GM18868 (cell line): ENCODE data around the gene TRDN.

Experiments used
- ATAC-seq: cut with Tn5 transposase; IDR thresholded peaks from one replicate; pipeline ENCODE4 v1.9.1; 2021; ENCODE audit warnings: mild to moderate bottlenecking, moderate library complexity; ENCODE audit not compliant: unreplicated experiment

Gene TRDN

DNA sequence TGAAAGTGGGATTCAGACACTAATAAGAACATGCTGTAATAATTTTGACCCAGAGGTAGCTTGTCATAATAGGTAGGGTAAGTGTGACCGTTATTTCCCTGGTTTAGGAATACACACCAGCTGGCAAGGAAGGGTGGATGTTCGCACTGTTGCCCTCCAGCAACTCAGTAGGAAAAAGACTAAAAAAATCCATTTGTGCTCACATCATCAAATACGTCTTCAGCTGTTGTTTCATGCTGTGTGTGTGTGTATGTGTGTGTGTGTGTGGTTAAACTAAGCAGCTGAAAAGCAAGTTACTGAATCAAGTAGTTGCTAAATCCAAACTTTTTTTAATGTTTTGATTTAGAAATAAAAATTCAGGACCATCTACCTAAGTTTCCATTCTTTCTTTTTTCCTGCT is 218.7 kb downstream of the TRDN start:
- ATAC-seq, result no peak

- ATAC-seq, result no peak
These were observed 219.2 kb downstream of the TRDN start for GRCh38 chr6:123417535-123417934.

- ATAC-seq, result peak; percentile 87
These were observed 220.8 kb downstream of the TRDN start for GRCh38 chr6:123415844-123416468.

DNA sequence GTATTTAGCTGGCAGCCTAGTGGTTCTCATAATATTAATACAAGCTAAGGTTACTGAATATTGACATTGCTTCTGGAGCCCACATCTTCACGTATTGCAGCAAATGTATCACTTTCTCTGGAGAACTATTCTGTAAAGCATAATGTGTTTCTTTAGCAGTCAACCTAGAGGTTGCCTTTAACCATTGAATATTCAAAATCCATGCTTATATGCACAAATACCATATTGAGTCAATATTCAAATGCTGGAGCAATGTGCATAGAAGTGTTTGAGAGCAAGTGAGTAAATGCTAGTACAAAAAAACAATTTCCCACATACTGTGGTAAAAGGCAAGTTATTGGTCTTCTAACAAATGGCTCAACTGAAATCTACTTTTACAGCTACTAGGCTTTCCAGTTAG is 231.8 kb downstream of the TRDN start:
- no peak for ATAC-seq

DNA sequence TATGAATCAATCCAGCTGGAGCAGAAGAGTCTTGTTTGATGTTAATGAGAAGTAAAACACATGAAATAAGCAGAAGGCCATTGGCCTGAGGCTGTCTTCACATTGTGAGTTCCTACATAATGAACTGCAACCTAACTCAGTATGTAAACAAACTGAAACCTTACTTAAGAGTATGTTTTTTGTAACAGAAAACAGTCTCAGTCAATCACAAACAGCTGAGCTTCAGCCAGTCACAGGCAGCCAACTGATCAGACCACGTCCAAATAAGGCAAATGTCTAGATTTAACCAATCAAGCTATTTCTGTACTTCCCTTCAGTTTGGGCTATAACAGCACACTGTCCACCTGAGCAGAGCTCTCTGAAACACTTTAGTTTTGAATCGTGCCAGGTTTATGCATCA is 234.7 kb downstream of the TRDN start:
- peak; percentile 96 for ATAC-seq

GRCh38 chr6:123398072-123398471 is 238.7 kb downstream of the TRDN start:
- no peak for ATAC-seq

DNA sequence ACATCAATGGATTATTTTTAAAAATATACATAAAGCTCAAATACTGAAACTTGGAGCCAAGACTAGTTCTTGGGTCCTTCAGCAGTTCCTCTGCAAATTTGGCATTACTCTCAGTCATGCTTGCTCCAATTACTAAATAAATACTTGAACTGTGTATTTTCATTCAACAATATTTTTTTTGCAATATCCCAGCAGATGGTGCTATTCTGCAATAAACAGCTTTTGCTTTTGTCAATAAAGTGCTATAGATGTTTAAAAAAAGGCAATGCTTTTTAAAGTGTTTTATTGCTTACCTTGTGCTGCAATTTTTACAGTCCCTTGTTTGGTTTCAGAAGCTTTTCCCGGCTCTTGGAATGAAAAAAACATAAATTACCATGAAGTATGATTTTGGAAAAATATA is 243.4 kb downstream of the TRDN start:
- ATAC-seq, result no peak

GRCh38 chr6:123383718-123384117 is 253.0 kb downstream of the TRDN start:
- no peak for ATAC-seq

GRCh38 chr6:123380257-123380656 is 256.5 kb downstream of the TRDN start:
- peak; percentile 94 for ATAC-seq

DNA sequence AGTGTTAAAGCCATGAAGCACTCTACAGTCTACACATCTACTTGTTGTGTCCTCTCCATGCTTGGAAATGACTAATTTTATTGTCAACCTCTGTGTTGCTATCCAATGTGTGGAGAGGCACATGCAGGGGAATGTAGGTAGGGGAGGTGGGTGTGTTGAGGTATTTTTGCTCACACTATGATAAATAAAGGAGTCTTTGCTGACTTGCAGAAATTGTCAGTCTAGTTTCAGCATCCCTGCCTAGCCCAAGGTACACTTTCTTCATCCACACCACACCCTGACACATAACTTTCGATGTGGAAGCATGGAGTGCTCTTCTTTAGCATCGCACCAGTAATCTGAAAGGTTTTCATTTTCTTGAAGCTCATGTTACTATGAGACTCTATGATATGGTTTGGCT is 264.0 kb downstream of the TRDN start:
- no peak for ATAC-seq

DNA sequence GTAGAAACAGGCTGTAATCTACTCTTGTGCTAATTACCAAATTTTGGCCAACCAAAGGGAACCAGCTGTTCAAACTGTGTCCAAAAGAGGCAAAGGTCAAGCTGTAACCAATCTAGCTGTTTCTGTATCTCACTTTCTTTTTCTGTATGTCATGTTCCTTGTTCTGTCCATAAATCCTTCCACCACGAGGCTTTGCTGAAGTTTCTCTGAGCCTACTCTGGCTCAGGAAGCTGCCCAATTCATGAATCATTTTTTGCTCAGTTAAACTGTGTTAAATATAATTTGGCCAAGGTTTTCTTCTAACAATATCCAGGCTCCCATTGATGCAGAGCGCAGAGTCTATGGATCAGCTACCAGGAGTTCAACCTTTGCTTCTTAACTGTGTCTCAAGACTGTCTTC is 272.8 kb downstream of the TRDN start:
- ATAC-seq, result no peak

DNA sequence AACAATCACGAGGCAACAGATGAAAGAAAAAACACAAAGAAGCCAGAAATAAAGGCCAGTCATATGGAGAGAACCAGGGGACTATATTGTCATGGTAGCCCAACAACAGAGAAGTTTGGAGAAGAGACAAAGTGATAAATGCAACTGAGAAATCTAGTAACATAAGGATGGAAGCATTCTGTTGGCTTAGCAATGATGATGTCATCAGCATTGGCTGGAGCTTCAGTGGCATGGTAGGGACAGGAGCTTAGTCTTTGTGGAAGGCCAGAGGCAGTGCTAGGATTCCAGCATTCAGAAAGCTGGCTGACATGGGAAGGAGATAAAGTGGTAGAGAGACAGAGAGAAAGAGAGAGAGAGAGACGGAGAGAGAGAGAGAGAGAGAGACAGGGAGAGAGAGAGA is 276.4 kb downstream of the TRDN start:
- ATAC-seq, result no peak

- ATAC-seq, result no peak
These were observed 284.0 kb downstream of the TRDN start for GRCh38 chr6:123352705-123353104.

DNA sequence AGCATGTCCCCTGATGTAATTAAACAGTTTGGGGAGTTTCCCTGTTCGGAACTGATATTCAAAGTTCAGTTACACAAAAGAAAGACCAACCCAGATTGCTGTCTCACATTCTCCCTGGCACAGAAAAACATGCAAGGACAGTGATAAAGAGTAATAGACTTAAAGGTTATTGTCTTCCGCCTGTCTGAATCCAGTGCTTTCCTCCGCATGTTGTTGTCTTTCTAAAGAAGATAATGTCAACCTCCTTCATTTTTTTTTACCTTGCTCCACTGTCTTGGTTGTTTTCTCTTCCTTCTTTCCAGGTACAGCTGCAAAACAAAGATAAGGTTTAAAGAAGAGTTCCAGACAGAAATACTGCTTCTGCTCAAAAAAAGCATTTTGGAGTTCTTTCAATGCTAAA is 284.5 kb downstream of the TRDN start:
- no peak for ATAC-seq

DNA sequence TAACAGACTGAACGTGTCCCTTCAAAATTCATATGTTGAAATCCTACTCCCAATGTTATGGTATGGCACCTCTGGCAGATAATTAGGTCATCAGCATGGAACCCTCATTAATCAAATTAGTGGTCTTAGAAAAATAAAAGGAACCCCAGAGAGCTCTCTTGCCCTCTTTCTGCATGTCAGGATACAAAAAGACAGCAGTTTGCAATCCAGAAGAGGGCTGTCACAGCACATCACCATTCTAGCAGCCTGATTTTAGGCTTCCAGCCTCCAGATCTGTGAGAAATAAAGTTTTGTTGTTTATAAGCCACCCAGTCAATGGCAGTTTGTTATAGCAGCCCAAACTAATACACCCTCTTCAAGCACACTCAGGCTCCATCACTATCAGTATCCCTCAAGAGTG is 292.9 kb downstream of the TRDN start:
- no peak for ATAC-seq

- no peak for ATAC-seq
These were observed 298.4 kb downstream of the TRDN start for GRCh38 chr6:123338394-123338793.

- no peak for ATAC-seq
These were observed 303.6 kb downstream of the TRDN start for GRCh38 chr6:123333000-123333756.

DNA sequence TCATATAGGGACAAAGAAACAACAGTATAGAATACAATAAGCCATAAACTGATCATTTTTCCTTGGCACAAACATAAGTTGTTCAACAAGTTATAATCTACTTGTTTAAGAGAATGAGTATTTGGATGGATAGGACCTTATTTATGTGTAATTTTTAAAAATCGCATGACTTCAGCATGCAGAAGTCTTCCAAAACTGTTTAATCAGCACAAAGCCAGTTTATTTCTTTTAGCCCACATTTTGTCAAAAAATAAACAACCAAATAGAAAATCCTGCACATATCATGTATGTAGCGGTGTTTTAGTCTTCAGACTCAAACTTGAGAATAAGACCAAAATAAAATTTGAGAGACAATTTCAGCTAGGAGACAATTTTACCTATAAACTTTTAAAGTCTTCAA is 304.7 kb downstream of the TRDN start:
- no peak for ATAC-seq

GRCh38 chr6:123329337-123329736 is 307.4 kb downstream of the TRDN start:
- ATAC-seq, result no peak

DNA sequence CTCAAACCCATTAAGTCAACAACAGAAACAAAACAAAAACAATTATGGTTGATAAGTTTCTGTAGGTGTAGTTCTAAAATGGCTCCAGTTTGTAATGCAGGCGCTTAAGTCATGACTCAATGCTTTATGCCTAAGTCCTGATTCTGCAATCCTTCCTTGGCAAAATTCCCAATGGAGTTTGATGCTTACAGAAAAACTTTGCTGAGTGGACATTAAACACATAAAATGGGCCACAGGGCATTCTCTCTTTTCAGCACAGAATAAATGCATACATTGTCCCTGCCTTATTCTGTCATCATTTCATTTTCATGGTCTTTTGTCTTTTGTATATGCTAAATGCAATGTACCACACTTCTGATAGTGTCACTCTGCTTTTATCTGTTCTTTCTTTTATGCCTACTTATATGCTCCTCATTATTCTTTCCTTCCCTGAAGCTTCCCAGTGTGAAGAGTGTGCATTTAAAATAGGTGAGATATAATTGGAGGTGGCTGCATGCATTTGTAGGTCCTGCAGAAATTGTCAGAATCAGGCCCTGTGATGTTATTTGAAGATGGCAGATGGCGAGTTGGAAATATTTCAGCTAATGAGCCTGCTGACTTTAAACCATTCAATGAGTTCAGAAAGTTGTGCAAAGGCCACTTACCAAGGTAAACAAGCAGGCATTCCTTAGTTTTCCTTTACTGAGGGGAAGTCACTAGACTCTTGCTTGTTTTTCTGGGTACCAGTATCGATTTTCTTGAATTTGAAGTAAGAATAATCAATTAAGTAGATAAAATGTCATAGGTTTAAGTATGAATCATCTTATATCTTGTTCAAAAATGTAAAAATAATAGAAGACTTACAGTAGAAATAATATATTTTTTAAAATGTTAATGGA is 313.1 kb downstream of the TRDN start:
- ATAC-seq, result no peak

GRCh38 chr6:123321020-123321419 is 315.7 kb downstream of the TRDN start:
- ATAC-seq, result no peak
